GM21737 (cell line): ENCODE results near the gene ATP9B.
"Not testable (repeated sequence)": the region's sequence is repeated elsewhere in the genome, so short reads cannot be mapped to it uniquely, and the experiment has no call there.

Experiments used
- ATAC-seq: cut with Tn5 transposase; IDR thresholded peaks from one replicate; pipeline ENCODE4 v1.9.1; 2021; ENCODE audit warnings: mild to moderate bottlenecking, moderate library complexity; ENCODE audit not compliant: unreplicated experiment

ATP9B gene

DNA sequence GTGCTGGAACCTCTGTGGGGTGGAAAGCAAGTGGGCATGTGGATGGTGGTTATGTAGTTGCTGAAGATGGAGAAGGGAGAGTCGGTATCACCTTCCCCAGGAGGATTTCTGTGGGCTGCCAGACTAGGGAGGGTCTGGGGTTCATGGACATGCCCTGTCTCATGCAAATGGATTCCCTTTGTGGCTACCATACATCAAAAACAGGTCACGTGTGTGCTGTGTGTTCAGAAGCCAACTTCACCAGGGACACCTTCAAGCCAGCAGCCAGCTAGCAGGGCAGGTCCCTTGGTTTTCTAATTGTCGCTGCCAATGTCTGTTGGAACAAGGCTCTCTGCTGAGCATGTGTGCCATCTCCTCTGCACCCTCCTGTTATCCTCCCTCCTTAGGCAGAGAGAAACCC, 155.2 kb downstream of the ATP9B start:
- ATAC-seq, result no peak

DNA sequence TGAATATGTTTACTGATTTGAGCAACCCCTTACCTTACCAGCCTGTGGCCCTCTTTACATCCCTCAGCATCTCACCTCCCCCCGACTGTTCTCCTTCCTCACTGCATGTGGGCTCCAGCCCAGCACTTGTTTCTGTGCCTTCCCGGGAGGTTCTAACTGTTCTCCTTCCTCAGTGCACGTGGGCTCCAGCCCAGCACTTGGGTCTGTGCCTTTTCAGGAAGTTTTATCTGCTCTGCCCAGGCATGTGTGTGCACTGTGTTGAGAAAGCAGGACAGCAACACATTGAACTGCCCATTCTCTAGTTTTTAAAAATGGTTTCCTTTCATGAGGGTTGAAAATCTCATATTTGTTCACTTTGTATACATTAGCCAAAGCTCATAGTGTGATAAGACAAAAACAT, 158.4 kb downstream of the ATP9B start:
- no peak for ATAC-seq

DNA sequence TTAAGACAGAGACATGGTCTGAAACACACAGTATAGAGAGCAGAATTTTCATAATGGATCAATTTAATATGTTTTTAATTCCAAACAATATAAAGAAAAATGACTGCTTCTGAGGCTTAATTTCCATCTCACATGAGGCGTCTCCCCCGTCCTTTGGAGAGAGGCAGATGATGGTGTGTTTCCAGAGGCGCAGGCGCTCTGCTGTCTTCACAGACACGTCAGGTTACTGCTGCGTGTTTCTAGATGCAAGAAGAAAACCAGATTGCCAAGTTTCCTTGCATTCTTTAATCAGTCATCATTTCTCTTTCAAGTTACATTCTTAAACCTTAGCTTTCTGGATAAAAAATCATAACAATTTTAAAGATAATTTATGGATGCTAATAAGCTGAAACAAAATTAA, 160.2 kb downstream of the ATP9B start:
- ATAC-seq, result no peak

GRCh38 chr18:79234438-79234837, 165.2 kb downstream of the ATP9B start:
- no peak for ATAC-seq

- ATAC-seq, result no peak
These were observed 170.4 kb downstream of the ATP9B start for GRCh38 chr18:79239631-79240030.

- ATAC-seq, result no peak
These were observed 172.6 kb downstream of the ATP9B start for GRCh38 chr18:79241755-79242154.

- no peak for ATAC-seq
These were observed 173.1 kb downstream of the ATP9B start for GRCh38 chr18:79242246-79242645.

DNA sequence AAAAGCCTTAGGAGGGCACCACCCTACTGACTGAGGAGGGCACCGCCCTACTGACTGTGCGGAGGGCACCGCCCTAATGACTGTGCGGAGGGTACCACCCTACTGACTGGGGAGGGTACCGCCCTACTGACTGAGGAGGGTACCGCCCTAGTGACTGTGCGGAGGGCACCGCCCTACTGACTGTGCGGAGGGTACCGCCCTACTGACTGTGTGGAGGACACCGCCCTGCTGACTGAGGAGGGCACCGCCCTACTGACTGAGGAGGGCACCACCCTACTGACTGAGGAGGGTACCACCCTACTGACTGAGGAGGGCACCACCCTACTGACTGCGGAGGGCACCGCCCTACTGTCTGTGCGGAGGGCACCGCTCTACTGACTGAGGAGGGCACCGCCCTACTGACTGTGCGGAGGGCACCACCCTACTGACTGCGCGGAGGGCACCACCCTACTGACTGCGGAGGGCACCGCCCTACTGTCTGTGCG, 176.4 kb downstream of the ATP9B start:
- ATAC-seq, result no peak

GRCh38 chr18:79246309-79247108, 177.3 kb downstream of the ATP9B start:
- ATAC-seq, result peak; percentile 97

GRCh38 chr18:79248495-79249060, 179.4 kb downstream of the ATP9B start:
- ATAC-seq, result no peak

GRCh38 chr18:79250301-79250981, 181.2 kb downstream of the ATP9B start:
- no peak for ATAC-seq

DNA sequence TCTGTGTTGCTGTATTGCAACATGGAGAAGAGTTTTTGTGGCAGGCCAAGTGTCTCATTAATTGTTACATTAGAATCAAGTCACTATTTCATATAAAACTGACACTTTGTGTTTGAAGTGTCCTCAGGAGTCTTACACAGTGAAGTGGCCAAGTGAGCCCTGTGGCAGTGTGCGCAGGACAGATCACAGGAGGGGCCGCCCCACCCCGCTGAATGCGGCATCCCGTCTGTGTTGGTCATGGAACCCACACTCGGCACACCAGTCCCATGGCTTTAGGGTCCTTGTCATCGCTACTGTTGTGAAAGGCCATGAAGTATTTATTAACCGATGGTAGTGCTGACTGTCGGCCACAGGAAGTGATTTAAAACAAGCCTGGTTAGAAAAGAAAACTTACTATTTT, 181.8 kb downstream of the ATP9B start:
- ATAC-seq, result no peak

- no peak for ATAC-seq
These were observed 183.9 kb downstream of the ATP9B start for GRCh38 chr18:79252904-79253633.

DNA sequence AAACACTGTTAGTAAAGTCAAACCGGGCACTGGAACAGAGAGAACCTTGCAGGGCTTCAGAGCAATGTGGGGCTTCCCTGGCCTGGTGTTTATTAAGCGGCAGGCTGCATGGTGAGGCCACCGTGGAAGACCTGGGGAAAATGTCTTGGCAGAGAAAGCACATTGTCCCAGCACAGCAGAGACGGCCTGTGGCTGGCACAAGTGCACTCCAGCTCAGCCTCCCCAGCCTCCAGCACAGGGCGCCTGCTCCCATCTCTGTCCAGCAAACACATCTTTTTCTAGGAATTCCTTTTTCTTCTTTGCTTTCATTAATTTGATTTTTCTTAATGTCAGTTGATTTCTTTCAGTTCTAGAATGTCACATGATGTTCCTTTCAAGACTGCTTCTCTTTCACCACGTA, 188.3 kb downstream of the ATP9B start:
- ATAC-seq, result no peak

GRCh38 chr18:79258447-79258846, 189.3 kb downstream of the ATP9B start:
- ATAC-seq, result peak; percentile 82

GRCh38 chr18:79259218-79259617, 190.0 kb downstream of the ATP9B start:
- ATAC-seq, result no peak

DNA sequence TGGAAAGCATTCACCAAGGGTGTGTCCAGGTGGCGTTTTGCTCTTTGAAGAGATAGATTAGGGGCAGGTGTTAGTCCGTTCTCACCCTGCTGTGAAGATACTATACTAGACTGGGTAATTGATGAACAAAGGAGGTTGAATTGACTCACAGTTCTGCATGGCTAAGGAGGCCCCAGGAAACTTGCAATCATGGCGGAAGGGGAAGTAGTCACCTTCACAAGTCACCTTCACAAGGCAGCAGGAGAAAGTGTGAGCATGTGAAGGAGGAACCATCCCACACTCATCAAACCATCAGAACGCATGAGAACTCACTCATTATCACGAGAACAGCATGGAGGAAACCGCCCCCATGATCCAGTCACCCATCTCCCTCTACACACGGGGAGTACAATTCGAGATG, 190.8 kb downstream of the ATP9B start:
- ATAC-seq, result no peak

- ATAC-seq, result no peak
These were observed 191.3 kb downstream of the ATP9B start for GRCh38 chr18:79260510-79260909.

GRCh38 chr18:79265068-79265467, 195.9 kb downstream of the ATP9B start:
- ATAC-seq, result not testable (repeated sequence)

GRCh38 chr18:79271812-79272211, 202.6 kb downstream of the ATP9B start:
- not testable (repeated sequence) for ATAC-seq

DNA sequence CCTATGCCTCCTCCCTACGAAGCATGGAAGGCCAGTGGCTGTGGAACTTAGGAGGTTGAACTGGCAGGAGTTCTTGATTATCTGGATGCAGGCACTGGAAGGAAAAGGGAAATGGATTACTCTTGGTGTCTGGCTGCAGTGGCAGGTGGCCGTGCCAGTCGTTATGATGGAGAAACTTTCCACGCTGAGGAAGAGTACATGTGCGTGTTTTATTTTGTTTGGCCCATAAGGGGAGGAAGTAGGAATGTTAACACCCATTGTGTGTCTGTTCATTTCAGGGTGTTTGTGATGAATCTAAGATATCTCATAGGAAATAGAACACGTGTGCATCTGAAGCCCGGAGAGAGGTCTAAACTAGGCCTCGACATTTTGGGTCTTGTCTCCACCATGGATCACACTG, 203.7 kb downstream of the ATP9B start:
- ATAC-seq, result no peak
